AML-193 (cell line): ENCODE results near the gene CALHM1.
"Not testable (repeated sequence)": the region's sequence is repeated elsewhere in the genome, so short reads cannot be mapped to it uniquely, and the experiment has no call there.

Source experiments
- DNase-seq, 2 experiments: peaks; one replicate each; lab custom pipeline; 2025; lab: John Stamatoyannopoulos, UW

Gene CALHM1

GRCh38 chr10:103429647-103430046 is 29.1 kb downstream of the CALHM1 start:
- DNase-seq: no peak

- DNase-seq: no peak
Measured at GRCh38 chr10:103428989-103429643, 29.6 kb downstream of the CALHM1 start.

GRCh38 chr10:103427866-103428265 is 30.8 kb downstream of the CALHM1 start:
- no peak for DNase-seq

- DNase-seq: no peak
Measured at GRCh38 chr10:103423748-103424147, 35.0 kb downstream of the CALHM1 start.

GRCh38 chr10:103419101-103419500 is 39.6 kb downstream of the CALHM1 start:
- no peak for DNase-seq

GRCh38 chr10:103417601-103418000 is 41.1 kb downstream of the CALHM1 start:
- DNase-seq: no peak

- DNase-seq: not testable (repeated sequence)
Measured at GRCh38 chr10:103417148-103417469, 41.6 kb downstream of the CALHM1 start.

- DNase-seq: peak; percentile 54 to 69
Measured at GRCh38 chr10:103416436-103417147, 42.1 kb downstream of the CALHM1 start.

- no peak for DNase-seq
Measured at GRCh38 chr10:103415581-103415980, 43.1 kb downstream of the CALHM1 start.

GRCh38 chr10:103413564-103413963 is 45.1 kb downstream of the CALHM1 start:
- no peak for DNase-seq
